ENCODE data around the gene PDZD11.

PDZD11 gene, protein sequence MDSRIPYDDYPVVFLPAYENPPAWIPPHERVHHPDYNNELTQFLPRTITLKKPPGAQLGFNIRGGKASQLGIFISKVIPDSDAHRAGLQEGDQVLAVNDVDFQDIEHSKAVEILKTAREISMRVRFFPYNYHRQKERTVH

DNA sequence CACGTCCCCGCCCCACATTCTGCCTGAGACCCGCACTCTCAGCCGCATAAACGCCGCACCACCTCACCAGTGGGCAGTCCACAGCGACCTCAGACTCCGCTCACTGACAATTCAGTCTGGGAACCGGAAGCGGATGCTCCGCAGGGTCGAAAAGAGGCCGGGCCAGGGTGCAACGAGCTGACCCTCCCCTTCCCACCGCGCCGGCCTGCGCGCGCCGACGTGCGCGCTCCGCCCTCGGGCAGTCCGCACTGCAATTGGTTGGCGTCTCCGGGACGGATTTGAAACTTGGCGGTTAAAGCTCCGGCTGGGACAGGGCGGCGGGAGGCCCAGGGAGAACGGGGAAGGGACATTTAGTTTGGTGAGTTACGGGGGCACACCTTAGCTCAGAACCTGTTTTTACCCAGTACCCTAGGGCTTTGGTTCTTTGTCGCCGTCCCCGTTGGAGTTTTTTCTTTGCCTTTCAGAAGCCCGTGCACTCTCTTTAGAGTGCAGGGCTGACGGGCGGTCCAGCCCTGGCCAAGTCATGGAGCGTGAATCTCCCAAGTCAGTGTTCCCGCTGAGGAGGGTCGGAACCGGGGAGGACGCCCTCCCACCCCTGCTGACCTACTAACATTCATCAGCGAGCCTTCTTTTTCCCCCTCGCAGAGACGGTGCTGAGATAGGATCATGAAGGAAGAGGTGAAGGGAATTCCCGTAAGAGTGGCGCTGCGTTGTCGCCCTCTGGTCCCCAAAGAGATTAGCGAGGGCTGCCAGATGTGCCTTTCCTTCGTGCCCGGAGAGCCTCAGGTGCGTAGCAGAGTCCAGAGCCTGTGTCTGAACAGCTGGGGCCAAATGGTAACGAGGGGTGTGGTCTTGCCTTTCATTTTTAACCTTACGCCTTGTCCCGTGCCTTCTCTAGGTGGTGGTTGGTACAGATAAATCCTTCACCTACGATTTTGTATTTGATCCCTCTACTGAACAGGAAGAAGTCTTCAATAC lies at the start of gene PDZD11, which contains the start of gene KIF4A:
Gene PDZD11, minus strand, starts transcription at position 135 of the 978 bp plus-strand sequence. CDS start 586 bp downstream, outside the sequence.
Gene KIF4A, plus strand, starts transcription at position 312 of the 978 bp plus-strand sequence. Its CDS starts 355 bp downstream, at position 667.
- peak; percentile 98 for ATAC-seq
- 0 out of 2 replicates have a peak, but pooled peaks have one; percentile 1 for TF ChIP-seq ZNF70 (CRISPR knock-in tag; IDR thresholded peaks at IDR 0.05)
- no peak for TF ChIP-seq SNAI2 (CRISPR knock-in tag; IDR thresholded peaks at IDR 0.05)

DNA sequence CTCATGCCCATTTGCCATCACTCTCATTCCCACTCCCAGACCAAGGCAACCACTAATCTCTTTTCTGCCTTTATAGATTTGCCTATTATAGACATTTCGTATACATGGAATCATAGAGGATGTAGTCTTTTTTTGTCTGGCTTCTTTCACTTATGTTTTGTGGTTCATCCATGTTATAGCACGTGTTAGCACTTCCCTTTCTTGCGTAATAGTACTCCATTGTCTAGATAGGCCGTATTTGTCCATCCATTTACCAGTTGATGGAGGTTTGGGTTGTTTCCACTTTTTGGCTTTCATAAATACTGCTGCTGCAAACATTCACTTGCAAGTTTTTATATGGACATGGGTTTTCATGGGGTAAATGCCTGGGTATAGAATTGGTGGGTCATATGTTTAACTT lies 48.6 kb upstream of the PDZD11 start:
- no peak for ATAC-seq
- TF ChIP-seq SNAI2 (CRISPR knock-in tag; IDR thresholded peaks at IDR 0.05) (no peak), BACH2 (CRISPR knock-in tag; IDR thresholded peaks at IDR 0.05; ENCODE audit: borderline replicate concordance) (no peak), TCF4 (CRISPR knock-in tag; IDR thresholded peaks at IDR 0.05; ENCODE audit: borderline replicate concordance) (no peak)
- TF ChIP-seq, protein P1, sequence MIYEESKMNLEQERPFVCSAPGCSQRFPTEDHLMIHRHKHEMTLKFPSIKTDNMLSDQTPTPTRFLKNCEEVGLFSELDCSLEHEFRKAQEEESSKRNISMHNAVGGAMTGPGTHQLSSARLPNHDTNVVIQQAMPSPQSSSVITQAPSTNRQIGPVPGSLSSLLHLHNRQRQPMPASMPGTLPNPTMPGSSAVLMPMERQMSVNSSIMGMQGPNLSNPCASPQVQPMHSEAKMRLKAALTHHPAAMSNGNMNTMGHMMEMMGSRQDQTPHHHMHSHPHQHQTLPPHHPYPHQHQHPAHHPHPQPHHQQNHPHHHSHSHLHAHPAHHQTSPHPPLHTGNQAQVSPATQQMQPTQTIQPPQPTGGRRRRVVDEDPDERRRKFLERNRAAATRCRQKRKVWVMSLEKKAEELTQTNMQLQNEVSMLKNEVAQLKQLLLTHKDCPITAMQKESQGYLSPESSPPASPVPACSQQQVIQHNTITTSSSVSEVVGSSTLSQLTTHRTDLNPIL (CRISPR knock-in tag; IDR thresholded peaks at IDR 0.05; ENCODE audit: low read depth), result no peak

DNA sequence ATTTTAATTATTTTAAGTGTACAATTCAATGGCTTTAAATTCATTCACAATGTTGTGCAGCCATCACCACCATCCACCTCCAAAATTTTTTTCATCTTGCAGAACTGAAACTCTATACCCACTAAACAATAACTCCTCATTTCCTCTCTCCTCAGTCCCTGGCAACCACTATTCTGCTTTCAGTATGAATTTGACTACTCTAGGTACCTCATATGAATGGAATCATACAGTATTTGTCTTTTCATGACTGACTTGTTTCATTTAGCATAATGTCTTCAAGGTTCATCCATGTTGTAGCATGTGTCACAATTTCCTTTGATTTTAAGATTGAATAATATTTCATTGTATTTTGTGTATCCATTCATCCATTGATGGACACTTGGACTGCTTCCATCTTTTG lies 47.0 kb upstream of the PDZD11 start:
- TF ChIP-seq ZNF70 (CRISPR knock-in tag; IDR thresholded peaks at IDR 0.05), result no peak
- no peak for TF ChIP-seq ESRRG (CRISPR knock-in tag; IDR thresholded peaks at IDR 0.05)
- no peak for TF ChIP-seq TCF4 (CRISPR knock-in tag; IDR thresholded peaks at IDR 0.05; ENCODE audit: borderline replicate concordance)
- TF ChIP-seq ZNF8 (CRISPR knock-in tag; IDR thresholded peaks at IDR 0.05), result no peak
- TF ChIP-seq CSDC2 (CRISPR knock-in tag; IDR thresholded peaks at IDR 0.05), result no peak
- TF ChIP-seq PPARA (CRISPR knock-in tag; IDR thresholded peaks at IDR 0.05; ENCODE audit: borderline replicate concordance), result no peak
- no peak for TF ChIP-seq OSR1 (CRISPR knock-in tag; IDR thresholded peaks at IDR 0.05)
- TF ChIP-seq CSRNP3 (CRISPR knock-in tag; IDR thresholded peaks at IDR 0.05), result no peak
- TF ChIP-seq ZC3H10 (CRISPR knock-in tag; IDR thresholded peaks at IDR 0.05), result no peak
- TF ChIP-seq, protein P1 (CRISPR knock-in tag; IDR thresholded peaks at IDR 0.05; ENCODE audit: low read depth), result no peak
- ATAC-seq, result no peak

GRCh38 chrX:70332600-70332999 lies 42.9 kb upstream of the PDZD11 start:
- ATAC-seq, result peak; percentile 66
- TF ChIP-seq ISL1 (CRISPR knock-in tag; IDR thresholded peaks at IDR 0.05) (no peak), ZFP30 (CRISPR knock-in tag; IDR thresholded peaks at IDR 0.05) (no peak), OSR1 (CRISPR knock-in tag; IDR thresholded peaks at IDR 0.05) (no peak), TCF4 (CRISPR knock-in tag; IDR thresholded peaks at IDR 0.05; ENCODE audit: borderline replicate concordance) (no peak)
- TF ChIP-seq, protein P2, sequence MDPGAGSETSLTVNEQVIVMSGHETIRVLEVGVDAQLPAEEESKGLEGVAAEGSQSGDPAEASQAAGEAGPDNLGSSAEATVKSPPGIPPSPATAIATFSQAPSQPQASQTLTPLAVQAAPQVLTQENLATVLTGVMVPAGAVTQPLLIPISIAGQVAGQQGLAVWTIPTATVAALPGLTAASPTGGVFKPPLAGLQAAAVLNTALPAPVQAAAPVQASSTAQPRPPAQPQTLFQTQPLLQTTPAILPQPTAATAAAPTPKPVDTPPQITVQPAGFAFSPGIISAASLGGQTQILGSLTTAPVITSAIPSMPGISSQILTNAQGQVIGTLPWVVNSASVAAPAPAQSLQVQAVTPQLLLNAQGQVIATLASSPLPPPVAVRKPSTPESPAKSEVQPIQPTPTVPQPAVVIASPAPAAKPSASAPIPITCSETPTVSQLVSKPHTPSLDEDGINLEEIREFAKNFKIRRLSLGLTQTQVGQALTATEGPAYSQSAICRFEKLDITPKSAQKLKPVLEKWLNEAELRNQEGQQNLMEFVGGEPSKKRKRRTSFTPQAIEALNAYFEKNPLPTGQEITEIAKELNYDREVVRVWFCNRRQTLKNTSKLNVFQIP (CRISPR knock-in tag; IDR thresholded peaks at IDR 0.05; ENCODE audit: borderline replicate concordance, low read depth), result no peak

GRCh38 chrX:70331161-70331560 lies 41.4 kb upstream of the PDZD11 start:
- ATAC-seq, result no peak
- TF ChIP-seq OSR1 (CRISPR knock-in tag; IDR thresholded peaks at IDR 0.05), result no peak
- TF ChIP-seq ZC3H10 (CRISPR knock-in tag; IDR thresholded peaks at IDR 0.05), result no peak
- TF ChIP-seq, protein P1 (CRISPR knock-in tag; IDR thresholded peaks at IDR 0.05; ENCODE audit: low read depth), result no peak
- TF ChIP-seq CSRNP3 (CRISPR knock-in tag; IDR thresholded peaks at IDR 0.05), result no peak
- no peak for TF ChIP-seq ISL1 (CRISPR knock-in tag; IDR thresholded peaks at IDR 0.05)
- TF ChIP-seq ZNF8 (CRISPR knock-in tag; IDR thresholded peaks at IDR 0.05), result no peak
- TF ChIP-seq, protein P2 (CRISPR knock-in tag; IDR thresholded peaks at IDR 0.05; ENCODE audit: borderline replicate concordance, low read depth), result no peak
- TF ChIP-seq BACH2 (CRISPR knock-in tag; IDR thresholded peaks at IDR 0.05; ENCODE audit: borderline replicate concordance), result no peak
- TF ChIP-seq SNAI2 (CRISPR knock-in tag; IDR thresholded peaks at IDR 0.05), result no peak
- no peak for TF ChIP-seq GLIS3 (CRISPR knock-in tag; IDR thresholded peaks at IDR 0.05)
- no peak for TF ChIP-seq ESRRG (CRISPR knock-in tag; IDR thresholded peaks at IDR 0.05)
- TF ChIP-seq TOX (CRISPR knock-in tag; IDR thresholded peaks at IDR 0.05; ENCODE audit: borderline replicate concordance), result no peak
- no peak for TF ChIP-seq ZFP3 (CRISPR knock-in tag; IDR thresholded peaks at IDR 0.05)

Measured in SK-N-SH treated with all-trans-retinoic acid at 6 μM for 48 hours (cell line).